GM15510 (cell line): Measurements from ENCODE around the gene ASPG.

Source experiments
- POLR2A ChIP-seq: IDR thresholded peaks from 3 replicates; pipeline ENCODE4 v1.6.1; 2011; ENCODE audit warnings: borderline replicate concordance; ENCODE audit not compliant: insufficient read length; ENCODE audit errors: extremely low read depth

Gene ASPG

GRCh38 chr14:104105071-104105821 lies 19.7 kb downstream of the ASPG start:
- TF ChIP-seq POLR2A, result no peak

DNA sequence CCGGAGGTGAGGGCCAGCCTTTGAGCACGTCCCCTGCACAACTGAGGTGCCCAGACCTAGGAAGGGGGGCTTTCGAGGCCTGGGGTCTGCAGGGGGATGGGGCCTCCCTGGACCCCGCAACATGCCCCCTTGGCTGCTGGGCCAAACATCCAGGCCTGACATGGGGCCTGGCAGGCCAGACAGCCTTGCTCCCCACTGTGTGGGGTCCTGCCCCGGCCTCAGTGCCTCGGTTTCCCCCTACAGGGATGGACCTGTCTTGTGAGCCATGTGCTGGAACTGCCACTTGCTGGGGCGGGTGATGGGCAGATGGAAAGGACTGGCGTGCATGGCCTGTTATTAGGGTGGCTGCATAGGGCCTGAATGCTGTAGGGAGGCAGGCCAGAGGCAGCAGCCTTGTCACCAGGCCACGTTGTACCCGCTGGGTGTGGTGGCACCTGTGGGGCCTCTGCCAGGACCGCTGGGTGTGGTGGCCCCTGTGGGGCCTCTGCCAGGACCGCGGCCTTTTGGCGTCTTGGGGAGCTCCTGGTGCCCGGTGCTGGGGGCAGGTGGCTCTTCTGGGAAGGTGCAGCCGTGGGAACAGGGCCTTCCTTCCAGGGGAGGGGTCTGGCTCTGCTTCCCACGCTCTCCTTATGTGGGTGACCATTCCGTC lies 20.4 kb downstream of the ASPG start:
- TF ChIP-seq POLR2A, result no peak

DNA sequence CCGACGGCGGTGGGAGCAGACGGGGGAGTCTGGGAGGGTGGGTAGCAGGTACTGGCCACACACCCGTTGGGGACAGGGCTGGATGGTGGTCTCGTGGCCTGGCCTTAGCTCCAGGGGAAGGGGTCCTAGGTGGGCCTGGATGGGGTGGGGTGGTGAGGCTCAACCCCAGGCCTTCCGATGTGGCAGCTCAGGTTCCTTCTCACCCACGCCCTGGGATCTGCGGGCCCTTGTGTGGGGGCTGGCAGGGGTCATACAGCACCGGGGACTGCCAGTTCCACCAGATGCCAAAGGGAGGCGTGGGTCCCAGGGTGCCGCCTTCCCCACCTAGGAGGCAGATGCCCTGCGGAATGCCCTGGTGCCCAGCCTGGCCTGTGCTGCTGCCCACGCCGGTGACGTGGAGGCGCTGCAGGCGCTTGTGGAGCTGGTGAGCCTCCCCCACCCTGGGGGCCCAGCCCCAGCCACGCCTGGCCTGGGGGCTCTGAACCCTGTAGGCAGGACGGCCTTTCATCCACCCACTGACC lies 21.0 kb downstream of the ASPG start:
- no peak for TF ChIP-seq POLR2A

- TF ChIP-seq POLR2A, result no peak
Measured at GRCh38 chr14:104107101-104107581, 21.6 kb downstream of the ASPG start.

GRCh38 chr14:104107611-104108569 lies 22.4 kb downstream of the ASPG start:
- TF ChIP-seq POLR2A, result no peak

DNA sequence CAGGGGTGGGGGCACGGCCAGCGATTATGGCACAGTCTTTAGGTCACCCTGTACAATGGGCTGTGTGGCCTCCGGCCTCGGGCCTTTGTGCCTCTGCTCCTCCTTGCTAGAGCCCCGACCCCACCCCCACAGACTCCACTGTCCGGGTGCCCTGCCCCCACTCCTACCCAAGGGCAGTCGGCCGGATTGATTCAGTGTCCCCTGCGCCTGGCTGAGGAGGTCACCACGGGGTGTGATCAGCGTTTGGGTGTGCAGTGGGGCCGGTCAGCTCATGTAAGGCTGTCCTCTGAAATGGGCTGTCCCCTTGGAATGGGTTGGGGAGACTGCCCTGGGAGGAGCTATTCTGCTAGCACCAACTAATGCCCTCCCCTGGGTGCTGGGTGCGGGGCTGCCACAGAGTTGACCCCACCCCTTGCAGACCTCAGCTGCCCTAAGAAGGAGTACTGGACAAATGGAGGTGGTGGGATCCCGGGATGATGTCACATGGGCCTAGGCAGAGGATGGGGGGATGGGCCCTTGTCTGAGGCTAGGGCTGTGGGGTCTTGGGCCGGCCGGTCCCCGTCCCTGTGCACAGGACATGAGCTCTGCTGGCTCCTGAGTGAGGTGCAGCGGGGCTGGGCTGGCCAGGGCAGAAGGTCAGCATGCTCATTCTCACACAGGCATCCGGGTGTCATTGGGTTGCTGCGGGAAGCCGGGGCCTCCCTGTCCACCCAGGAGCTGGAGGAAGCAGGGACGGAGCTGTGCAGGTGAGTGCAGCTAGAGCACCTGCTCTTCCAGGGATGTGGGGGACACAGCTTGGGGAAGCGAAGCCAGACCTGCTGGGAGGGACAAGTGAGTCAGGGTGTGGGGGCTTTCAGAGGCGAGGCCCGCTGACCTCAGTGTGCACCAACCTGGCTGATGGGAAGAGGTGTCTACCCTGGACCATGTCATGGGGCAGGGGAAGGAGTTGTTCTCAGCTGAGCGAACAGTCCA lies 23.4 kb downstream of the ASPG start:
- TF ChIP-seq POLR2A, result no peak

- TF ChIP-seq POLR2A, result no peak
Measured at GRCh38 chr14:104109731-104110361, 24.3 kb downstream of the ASPG start.

GRCh38 chr14:104110491-104111209 lies 25.1 kb downstream of the ASPG start:
- no peak for TF ChIP-seq POLR2A

DNA sequence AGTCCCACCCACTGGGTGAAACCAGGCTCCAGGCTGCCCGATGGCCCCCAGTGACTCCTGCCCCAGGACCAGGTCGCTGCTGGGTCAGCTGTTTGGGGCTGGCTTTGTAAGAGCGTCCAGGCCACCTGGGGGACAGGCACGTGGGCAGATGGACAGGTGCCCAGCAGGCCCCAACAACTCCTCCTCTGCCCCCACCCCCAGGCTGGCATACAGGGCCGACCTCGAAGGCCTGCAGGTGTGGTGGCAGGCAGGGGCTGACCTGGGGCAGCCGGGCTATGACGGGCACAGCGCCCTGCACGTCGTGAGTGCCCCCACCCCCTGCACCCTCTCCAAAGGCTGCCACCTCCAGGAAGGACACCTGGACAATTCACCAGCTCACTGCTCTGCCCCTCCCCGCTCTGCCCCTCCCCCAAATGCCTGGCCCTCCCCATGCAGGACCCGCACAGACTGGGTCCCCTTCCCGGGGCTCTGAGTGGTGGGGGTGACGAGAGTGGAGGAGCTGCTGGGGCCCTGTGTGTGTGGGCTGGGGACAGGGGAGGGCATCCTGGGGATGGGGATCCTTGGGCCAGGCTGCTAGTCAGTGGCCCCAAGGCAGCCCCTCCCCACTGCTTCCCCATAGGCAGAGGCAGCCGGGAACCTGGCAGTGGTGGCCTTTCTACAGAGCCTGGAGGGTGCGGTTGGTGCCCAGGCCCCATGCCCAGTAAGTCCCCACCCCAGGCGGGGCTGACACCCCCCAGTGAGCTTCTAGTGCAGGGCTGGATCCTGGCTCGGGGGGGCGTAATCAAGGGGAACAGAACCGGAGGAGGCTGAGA lies 26.0 kb downstream of the ASPG start:
- no peak for TF ChIP-seq POLR2A

GRCh38 chr14:104112113-104112505 lies 26.6 kb downstream of the ASPG start:
- no peak for TF ChIP-seq POLR2A

- no peak for TF ChIP-seq POLR2A
Measured at GRCh38 chr14:104112609-104113571, 27.4 kb downstream of the ASPG start.
